ENCODE data around the gene ZNF335.
"Not testable (repeated sequence)": the region's sequence is repeated elsewhere in the genome, so short reads cannot be mapped to it uniquely, and the experiment has no call there.

The ZNF335 gene

GRCh38 chr20:46000262-46000996 lies 28.4 kb upstream of the ZNF335 start:
- no peak for DNase-seq
- peak; percentile 44 for ATAC-seq

- no peak for DNase-seq
- no peak for ATAC-seq
Observed at GRCh38 chr20:45999557-46000261, 27.7 kb upstream of the ZNF335 start.

- DNase-seq = peak; percentile 36
- ATAC-seq = peak; percentile 80
Observed at GRCh38 chr20:45998761-45999160, 26.8 kb upstream of the ZNF335 start.

- ATAC-seq (peak; percentile 72), DNase-seq (no peak)
Observed at GRCh38 chr20:45998337-45998736, 26.3 kb upstream of the ZNF335 start.

- DNase-seq = no peak
Observed at GRCh38 chr20:45997187-45997586, 25.2 kb upstream of the ZNF335 start.

GRCh38 chr20:45995495-45996097 lies 23.6 kb upstream of the ZNF335 start:
- ATAC-seq, DNase-seq: not testable (repeated sequence)

More at GRCh38 chr20:45997187-45997586, 25.2 kb upstream of the ZNF335 start:
- no peak for ATAC-seq

- ATAC-seq (no peak), DNase-seq (no peak)
Observed at GRCh38 chr20:45994761-45995493, 22.9 kb upstream of the ZNF335 start.

GRCh38 chr20:45993197-45993951 lies 21.4 kb upstream of the ZNF335 start:
- DNase-seq (no peak), ATAC-seq (no peak)

- DNase-seq = no peak
- ATAC-seq = no peak
Observed at GRCh38 chr20:45991616-45992015, 19.6 kb upstream of the ZNF335 start.

GRCh38 chr20:45988830-45989229 lies 16.8 kb upstream of the ZNF335 start:
- DNase-seq, ATAC-seq: not testable (repeated sequence)

- ATAC-seq = peak; percentile 95
- peak; percentile 87 for DNase-seq
Observed at GRCh38 chr20:45987108-45987780, 15.2 kb upstream of the ZNF335 start.

GRCh38 chr20:45985573-45985972 lies 13.6 kb upstream of the ZNF335 start:
- DNase-seq = no peak
- ATAC-seq = no peak

- no peak for ATAC-seq
Observed at GRCh38 chr20:45983279-45983743, 11.3 kb upstream of the ZNF335 start.

GRCh38 chr20:45981261-45981660 lies 9.3 kb upstream of the ZNF335 start:
- DNase-seq = no peak
- no peak for ATAC-seq

More at GRCh38 chr20:45983279-45983743, 11.3 kb upstream of the ZNF335 start:
- DNase-seq = no peak

- DNase-seq (no peak), ATAC-seq (no peak)
Observed at GRCh38 chr20:45976086-45976485, 4.1 kb upstream of the ZNF335 start.

- ATAC-seq = no peak
- DNase-seq = no peak
Observed at GRCh38 chr20:45975686-45976085, 3.7 kb upstream of the ZNF335 start.

GRCh38 chr20:45974896-45975565 lies 3.0 kb upstream of the ZNF335 start:
- ATAC-seq (no peak), DNase-seq (no peak)

GRCh38 chr20:45972500-45973183 lies 639 bp upstream of the ZNF335 start:
- ATAC-seq = no peak
- DNase-seq = no peak

- DNase-seq (no peak), ATAC-seq (peak; percentile 10)
Observed at GRCh38 chr20:45971425-45971674, 653 bp downstream of the ZNF335 start.
